HFF-Myc (cell line): ENCODE results near the gene OGFR.

ENCODE experiments used
- DNase-seq: peaks from one replicate; pipeline ENCODE4 v3.0.0-alpha.2; 2011; ENCODE audit warnings: low read depth; ENCODE audit errors: extremely low read depth
- H3K4me3 ChIP-seq: replicated peaks from 2 replicates; pipeline ENCODE4 v1.5.1; 2011; ENCODE audit warnings: low read depth, mild to moderate bottlenecking, control low read depth, low read length
- TF ChIP-seq, protein P1 (sequence below): IDR thresholded peaks from 2 replicates; pipeline ENCODE4 v1.5.1; 2012; ENCODE audit warnings: mild to moderate bottlenecking, low read depth, low read length, control low read depth; ENCODE audit errors: missing control alignments

OGFR gene

DNA sequence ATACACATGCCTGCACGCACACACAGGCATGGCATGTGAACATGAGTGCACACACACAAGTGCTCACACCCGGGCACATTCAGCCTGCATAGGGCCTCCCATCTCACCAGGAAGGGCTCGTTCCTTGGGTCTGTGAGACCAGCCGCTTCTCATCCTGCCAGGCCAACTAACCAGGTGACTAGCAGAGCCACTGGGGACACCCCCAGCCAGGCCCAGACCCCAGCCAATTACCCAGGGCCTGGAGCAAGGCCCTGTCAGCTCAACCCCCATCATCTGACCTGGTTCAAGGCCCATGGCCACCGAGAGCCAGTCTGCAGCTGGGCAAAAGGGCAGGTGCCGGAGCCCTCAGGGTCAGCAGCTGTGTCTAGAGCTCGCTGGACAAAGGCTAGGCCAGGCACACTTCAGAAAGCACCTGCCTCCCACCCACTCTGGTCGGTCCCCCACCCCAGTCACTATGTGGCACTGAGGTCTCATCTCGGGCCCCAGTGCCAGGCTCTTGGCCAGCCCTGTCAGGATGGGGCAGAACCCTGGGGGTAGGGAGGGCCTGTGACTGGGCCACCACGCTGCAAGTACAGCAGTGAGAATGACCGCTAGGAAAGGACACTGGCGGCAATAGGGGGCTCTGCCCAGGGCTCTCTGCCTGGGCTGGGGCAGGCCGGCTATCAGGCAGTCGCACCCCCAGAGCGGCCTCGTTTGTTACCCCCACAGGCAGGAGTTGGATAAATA, 35.1 kb upstream of the OGFR start:
- no peak overlapping the region for H3K4me3 ChIP-seq
- TF ChIP-seq, protein P1, sequence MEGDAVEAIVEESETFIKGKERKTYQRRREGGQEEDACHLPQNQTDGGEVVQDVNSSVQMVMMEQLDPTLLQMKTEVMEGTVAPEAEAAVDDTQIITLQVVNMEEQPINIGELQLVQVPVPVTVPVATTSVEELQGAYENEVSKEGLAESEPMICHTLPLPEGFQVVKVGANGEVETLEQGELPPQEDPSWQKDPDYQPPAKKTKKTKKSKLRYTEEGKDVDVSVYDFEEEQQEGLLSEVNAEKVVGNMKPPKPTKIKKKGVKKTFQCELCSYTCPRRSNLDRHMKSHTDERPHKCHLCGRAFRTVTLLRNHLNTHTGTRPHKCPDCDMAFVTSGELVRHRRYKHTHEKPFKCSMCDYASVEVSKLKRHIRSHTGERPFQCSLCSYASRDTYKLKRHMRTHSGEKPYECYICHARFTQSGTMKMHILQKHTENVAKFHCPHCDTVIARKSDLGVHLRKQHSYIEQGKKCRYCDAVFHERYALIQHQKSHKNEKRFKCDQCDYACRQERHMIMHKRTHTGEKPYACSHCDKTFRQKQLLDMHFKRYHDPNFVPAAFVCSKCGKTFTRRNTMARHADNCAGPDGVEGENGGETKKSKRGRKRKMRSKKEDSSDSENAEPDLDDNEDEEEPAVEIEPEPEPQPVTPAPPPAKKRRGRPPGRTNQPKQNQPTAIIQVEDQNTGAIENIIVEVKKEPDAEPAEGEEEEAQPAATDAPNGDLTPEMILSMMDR: no peak
- no peak for DNase-seq

DNA sequence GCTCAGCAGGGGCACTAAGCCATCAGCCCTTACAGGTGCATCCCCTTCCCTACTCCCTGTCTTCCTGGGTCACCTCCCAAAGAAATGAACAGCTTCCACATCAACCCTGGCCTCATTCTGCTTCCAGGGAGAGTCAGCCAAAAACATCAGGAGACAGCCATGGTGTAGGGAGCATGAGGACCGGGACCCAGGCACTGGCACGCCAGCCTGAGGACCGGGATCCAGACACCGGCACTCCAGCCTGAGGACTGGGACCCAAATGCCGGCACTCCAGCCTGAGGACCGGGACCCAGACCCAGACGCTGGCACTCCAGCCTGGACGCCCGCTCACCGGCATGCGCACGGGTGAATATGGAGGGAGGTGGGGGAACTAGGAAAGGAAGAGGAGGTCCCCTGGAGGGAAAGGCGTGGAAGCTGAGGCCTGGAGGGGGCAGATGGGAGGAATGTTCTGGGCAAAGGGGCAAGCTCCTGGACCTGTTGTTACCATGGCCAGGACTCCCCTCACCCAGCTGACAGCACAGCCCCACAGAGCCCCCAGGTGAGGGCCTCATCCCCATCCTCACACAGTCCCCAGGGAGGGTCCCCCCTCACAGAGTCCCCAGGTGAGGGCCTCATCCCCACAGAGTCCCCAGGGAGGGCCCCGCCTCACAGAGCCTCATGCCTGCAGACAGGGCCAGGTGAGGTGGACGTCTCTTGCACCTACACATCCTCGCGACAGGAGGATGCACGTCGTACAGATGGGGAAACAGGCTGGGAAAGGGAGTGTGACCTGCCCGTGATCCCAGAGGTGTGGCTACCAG, 34.3 kb upstream of the OGFR start:
- H3K4me3 ChIP-seq: no peak overlapping the region
- TF ChIP-seq, protein P1: no peak
- no peak for DNase-seq

DNA sequence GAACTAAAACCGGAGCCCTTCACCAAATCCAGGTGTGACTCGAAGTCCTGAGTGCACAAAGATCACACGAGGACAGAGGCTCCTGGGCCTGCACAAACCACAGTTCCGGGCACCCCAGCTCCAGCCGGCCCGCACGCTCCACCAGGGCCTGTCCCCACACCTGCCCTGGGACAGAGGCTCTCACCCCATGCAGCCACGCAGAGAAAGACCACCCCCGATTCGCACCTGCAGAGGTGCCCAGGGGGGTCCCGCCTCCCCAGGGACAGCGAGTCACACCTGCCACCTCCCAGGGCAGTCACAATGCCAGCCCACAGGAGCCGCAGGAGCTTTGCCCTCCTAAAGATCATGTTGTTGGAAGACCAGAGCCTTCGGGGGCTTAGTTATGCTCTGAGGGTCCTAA, 33.7 kb upstream of the OGFR start:
- H3K4me3 ChIP-seq: no peak overlapping the region
- no peak for DNase-seq
- TF ChIP-seq, protein P1: no peak

DNA sequence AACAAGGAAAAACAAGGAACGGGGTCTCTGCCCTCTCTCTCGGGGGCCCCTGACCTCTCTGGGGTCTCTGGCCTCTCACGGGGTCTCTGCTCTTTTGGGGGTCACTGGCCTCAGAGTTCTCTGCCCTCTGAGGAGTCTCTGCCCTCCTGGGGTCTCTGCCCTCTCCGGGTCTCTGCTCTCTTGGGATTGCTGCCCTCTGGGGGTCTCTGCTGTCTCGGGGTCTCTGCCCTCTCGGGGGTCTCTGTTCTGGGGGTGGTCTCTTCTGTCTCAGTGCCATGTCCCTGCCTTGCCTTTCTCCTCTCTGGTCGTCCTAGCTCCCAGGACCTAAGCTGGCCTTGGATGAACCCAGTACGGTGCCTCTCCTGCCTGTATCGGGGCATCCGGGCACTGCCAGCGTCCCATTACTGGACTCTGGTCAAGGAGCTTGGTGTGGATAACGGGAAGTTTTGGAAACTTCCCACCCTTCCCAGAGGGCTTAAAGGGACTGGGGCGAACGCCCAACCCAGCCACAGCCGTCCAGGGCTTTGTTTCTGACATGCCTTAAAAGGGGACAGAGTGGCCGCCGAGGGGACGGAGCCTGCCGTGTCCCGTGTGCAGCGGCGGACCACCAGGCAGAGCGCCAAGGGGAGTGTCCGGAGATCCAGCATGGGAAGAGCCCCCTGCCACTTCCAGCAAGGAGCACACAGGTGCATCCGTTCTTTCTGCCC, 33.1 kb upstream of the OGFR start:
- TF ChIP-seq, protein P1: no peak
- H3K4me3 ChIP-seq: no peak overlapping the region
- DNase-seq: no peak

DNA sequence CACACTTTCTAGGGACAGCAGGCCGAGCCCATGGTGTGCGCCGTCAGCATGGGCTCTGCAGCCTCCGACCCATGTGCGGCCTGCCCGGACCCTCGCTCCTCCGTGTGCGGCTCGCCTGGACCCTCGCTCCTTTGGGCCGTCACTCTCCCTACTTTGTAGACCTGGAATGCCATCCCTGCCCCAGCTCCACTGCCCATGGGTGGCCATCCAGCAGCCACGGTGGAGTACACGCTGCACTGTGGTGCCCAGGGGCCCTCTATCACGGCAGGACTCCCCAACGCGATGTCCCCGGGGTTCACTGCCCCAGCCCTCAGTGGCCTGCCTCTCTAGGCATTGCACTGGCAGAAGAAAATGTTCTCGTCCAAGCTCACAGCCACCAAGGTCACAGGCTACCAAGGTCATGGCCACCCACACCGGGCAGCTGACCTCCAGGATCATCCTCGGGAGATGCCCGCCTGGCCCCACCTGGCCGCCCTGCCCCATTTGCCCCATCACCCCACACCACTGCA, 32.5 kb upstream of the OGFR start:
- TF ChIP-seq, protein P1: no peak
- H3K4me3 ChIP-seq: no peak overlapping the region
- DNase-seq: no peak

DNA sequence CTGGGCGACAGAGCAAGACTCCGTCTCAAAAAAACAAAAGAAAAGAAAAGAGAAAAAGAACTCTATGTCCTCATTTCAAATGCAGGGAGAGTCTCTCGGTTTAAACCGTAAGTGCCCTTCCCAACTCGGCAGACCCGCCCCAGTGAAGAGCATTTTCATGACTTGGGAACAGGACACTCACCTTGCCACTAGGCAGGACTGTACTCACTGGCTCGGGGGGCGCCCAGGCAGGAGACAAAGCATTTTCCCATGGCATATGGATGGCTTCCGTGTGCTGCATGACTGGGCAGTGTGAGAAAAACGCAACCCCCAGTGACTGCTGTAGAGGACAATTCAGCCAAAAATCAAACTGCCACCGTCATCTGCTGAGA, 32.0 kb upstream of the OGFR start:
- TF ChIP-seq, protein P1: no peak
- DNase-seq: no peak
- no peak overlapping the region for H3K4me3 ChIP-seq
